Spleen (tissue), 7 donors: ENCODE results near the gene USP1.

Experiments used
- CTCF ChIP-seq, 11 experiments: fragments of 200-600 bp in 7 of 11; fragments of 450-650 bp in 4 of 11; sonication (generic) in 4 of 11; IDR thresholded peaks in 8 of 11; conservative IDR thresholded peaks in 3 of 11; 1 replicate in 7 of 11; 2 replicates in 4 of 11; pipeline versions ENCODE4 v1.4.0 to v1.8.0; 2016 to 2021; ENCODE audit warnings: antibody characterized with exemption in 11 of 11, inconsistent platforms in 4 of 11, mild to moderate bottlenecking in 1 of 11
- POLR2AphosphoS5 ChIP-seq, 3 donors: sonication (generic); formaldehyde crosslinking; IDR thresholded peaks; one replicate each; pipeline ENCODE4 v1.5.1; 2017; ENCODE audit warnings: antibody characterized with exemption in 3 of 3
- donor health status: DM: no; HTN: no; CAD: no; lungs with moderate emphysema.
- donor health status: DM: no; HTN: no; CAD: no.
- donor health status: DM: no; HTN: no; CAD: no.

- TF ChIP-seq CTCF (IDR thresholded peaks at IDR 0.05 in 8 of 11, conservative IDR thresholded peaks at IDR 0.05 in 3 of 11) (no peak), POLR2AphosphoS5 (IDR thresholded peaks at IDR 0.05) (no peak)
These were observed 40.0 kb upstream of the USP1 start for GRCh38 chr1:62396871-62397270.
